Neural crest cell (in vitro differentiated cells): ENCODE measurements around the gene SLC35D3. TPM values are rescaled to one million over a fixed set of nuclear protein-coding genes. Genes with fewer than 3 reads are reported as not detected.

ENCODE experiments used
- DNase-seq: peaks from one replicate; pipeline ENCODE4 v3.0.0; 2021; ENCODE audit warnings: low read depth, mixed read lengths, low spot score
- H3K27ac Mint-ChIP-seq: one replicate; pipeline ENCODE4 v1.8.0; 2021; ENCODE audit warnings: mild to moderate bottlenecking, mixed read lengths; ENCODE audit not compliant: unreplicated experiment
- H3K27me3 Mint-ChIP-seq: 2 replicates; pipeline ENCODE4 v1.8.0; 2021; ENCODE audit warnings: low read depth, mild to moderate bottlenecking, mixed read lengths
- H3K36me3 Mint-ChIP-seq: 2 replicates; pipeline ENCODE4 v1.8.0; 2021; ENCODE audit warnings: low read depth, mild to moderate bottlenecking, mixed read lengths
- H3K4me1 Mint-ChIP-seq: 2 replicates; pipeline ENCODE4 v1.8.0; 2021; ENCODE audit warnings: mixed read lengths
- H3K4me3 Mint-ChIP-seq: one replicate; pipeline ENCODE4 v1.8.0; 2021; ENCODE audit warnings: mild to moderate bottlenecking, mixed read lengths
- H3K9me3 Mint-ChIP-seq: 2 replicates; pipeline ENCODE4 v1.8.0; 2021; ENCODE audit warnings: mixed read lengths
- CTCF ChIP-seq: fragments of 200-600 bp; sonication (generic); conservative IDR thresholded peaks from 2 replicates; pipeline ENCODE4 v1.5.0; 2021; ENCODE audit warnings: antibody characterized with exemption, mild to moderate bottlenecking
- total RNA-seq: library from RNA; stranded (reverse); gene quantifications from 2 replicates; pipeline ENCODE4 v1.2.1, GENCODE V29; 2021

Gene SLC35D3
- total RNA-seq, 1 donor from 2014 or later = not detected

GRCh38 chr6:136887953-136888352, 34.1 kb upstream of the SLC35D3 start:
- Mint-ChIP-seq H3K27me3 (no peaks in the 10 kb centered on the region), H3K4me1 (peaks cover 15% of the 10 kb centered on the region), H3K27ac (no peak overlapping the region), H3K4me3 (no peak overlapping the region), H3K36me3 (no peaks in the 10 kb centered on the region), H3K9me3 (no peaks in the 10 kb centered on the region)
- TF ChIP-seq CTCF = no peak
- DNase-seq = no peak

GRCh38 chr6:136889271-136890193, 32.6 kb upstream of the SLC35D3 start:
- no peaks in the 10 kb centered on the region for H3K27me3 Mint-ChIP-seq
- no peaks in the 10 kb centered on the region for H3K9me3 Mint-ChIP-seq
- DNase-seq = no peak
- TF ChIP-seq CTCF = no peak
- H3K27ac Mint-ChIP-seq = no peak overlapping the region
- H3K4me3 Mint-ChIP-seq = no peak overlapping the region
- H3K36me3 Mint-ChIP-seq = no peaks in the 10 kb centered on the region
- H3K4me1 Mint-ChIP-seq = peaks cover 15% of the 10 kb centered on the region

GRCh38 chr6:136890194-136890839, 31.8 kb upstream of the SLC35D3 start:
- Mint-ChIP-seq H3K4me1 (peaks cover 15% of the 10 kb centered on the region), H3K36me3 (no peaks in the 10 kb centered on the region), H3K9me3 (no peaks in the 10 kb centered on the region), H3K4me3 (no peak overlapping the region), H3K27ac (no peak overlapping the region), H3K27me3 (no peaks in the 10 kb centered on the region)
- no peak for DNase-seq
- no peak for TF ChIP-seq CTCF

- Mint-ChIP-seq H3K36me3 (no peaks in the 10 kb centered on the region), H3K27me3 (no peaks in the 10 kb centered on the region), H3K9me3 (no peaks in the 10 kb centered on the region), H3K4me1 (peaks cover 18% of the 10 kb centered on the region), H3K27ac (no peak overlapping the region), H3K4me3 (no peak overlapping the region)
- no peak for DNase-seq
- no peak for TF ChIP-seq CTCF
Observed at GRCh38 chr6:136890986-136891385, 31.1 kb upstream of the SLC35D3 start.

- no peaks in the 10 kb centered on the region for H3K27me3 Mint-ChIP-seq
- no peak overlapping the region for H3K27ac Mint-ChIP-seq
- no peak for DNase-seq
- no peak for TF ChIP-seq CTCF
- H3K4me3 Mint-ChIP-seq = no peak overlapping the region
- H3K9me3 Mint-ChIP-seq = no peaks in the 10 kb centered on the region
- H3K4me1 Mint-ChIP-seq = peaks cover 24% of the 10 kb centered on the region
- no peaks in the 10 kb centered on the region for H3K36me3 Mint-ChIP-seq
Observed at GRCh38 chr6:136893187-136893586, 28.9 kb upstream of the SLC35D3 start.
